Activated CD8-positive, alpha-beta memory T cell treated with anti-CD3 and anti-CD28 coated beads, Interleukin-2, amount 50 U/mL, for 24 hours (primary cell): Measurements from ENCODE around the gene TMLHE.
"Not testable (repeated sequence)": the region's sequence is repeated elsewhere in the genome, so short reads cannot be mapped to it uniquely, and the experiment has no call there.

Source experiments
- DNase-seq: peaks from one replicate; pipeline ENCODE4 v3.0.0-alpha.2; 2020; ENCODE audit errors: extremely low read depth

The TMLHE gene

GRCh38 chrX:155495134-155495533, 117.6 kb downstream of the TMLHE start:
- DNase-seq = not testable (repeated sequence)

- DNase-seq = not testable (repeated sequence)
These were observed 121.3 kb downstream of the TMLHE start for GRCh38 chrX:155491421-155491820.

GRCh38 chrX:155477136-155477535, 135.6 kb downstream of the TMLHE start:
- not testable (repeated sequence) for DNase-seq

GRCh38 chrX:155466269-155466938, 146.3 kb downstream of the TMLHE start:
- not testable (repeated sequence) for DNase-seq

GRCh38 chrX:155460501-155460900, 152.3 kb downstream of the TMLHE start:
- not testable (repeated sequence) for DNase-seq

- not testable (repeated sequence) for DNase-seq
These were observed 154.3 kb downstream of the TMLHE start, which contains the start of gene F8A3 for GRCh38 chrX:155458471-155458870. TSS of gene F8A3 (minus strand) at chrX:155458620. CDS start at chrX:155458600, 20 bp downstream.

GRCh38 chrX:155457761-155458447, 154.8 kb downstream of the TMLHE start:
- DNase-seq = not testable (repeated sequence)

GRCh38 chrX:155441097-155441496, 171.7 kb downstream of the TMLHE start:
- no peak for DNase-seq
